GM12874 (cell line): ENCODE data around the gene OMP.

Source experiments
- TF ChIP-seq, protein P1 (sequence below): IDR thresholded peaks from 2 replicates; pipeline ENCODE4 v1.5.1; 2011; ENCODE audit warnings: low read depth, mild to moderate bottlenecking, control low read depth, low read length, moderate library complexity; ENCODE audit not compliant: insufficient read depth

OMP gene

DNA sequence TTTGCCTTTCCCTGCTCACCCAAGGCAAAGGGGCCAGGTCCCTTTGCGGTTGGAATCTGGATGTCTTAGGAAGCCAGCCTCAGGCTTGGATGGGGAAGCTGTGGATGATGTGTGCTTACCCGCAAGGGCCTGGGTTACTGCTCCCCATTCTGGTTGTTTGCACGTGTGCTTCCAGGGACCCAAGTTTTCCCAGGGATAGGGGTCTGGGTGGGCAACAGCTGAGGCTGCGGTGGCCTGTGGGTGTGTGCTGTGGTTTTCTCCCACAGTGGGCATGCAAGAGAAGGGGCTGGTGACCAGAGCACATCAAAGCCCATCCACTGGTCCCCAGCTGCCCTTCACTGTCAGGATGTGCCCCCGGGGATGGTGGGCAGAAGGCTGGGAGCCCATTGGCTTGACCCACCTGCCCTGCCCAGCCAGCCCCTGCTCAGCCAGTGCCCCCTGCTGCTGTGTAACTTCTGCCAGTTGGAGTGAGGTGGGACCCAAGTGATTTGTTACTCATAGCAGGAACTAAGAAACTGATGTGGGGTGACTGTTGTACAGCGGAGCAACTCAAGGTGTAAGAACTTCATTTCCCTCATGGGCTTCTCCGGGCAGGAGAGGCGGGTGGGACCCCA lies 32.6 kb upstream of the OMP start:
- TF ChIP-seq, protein P1, sequence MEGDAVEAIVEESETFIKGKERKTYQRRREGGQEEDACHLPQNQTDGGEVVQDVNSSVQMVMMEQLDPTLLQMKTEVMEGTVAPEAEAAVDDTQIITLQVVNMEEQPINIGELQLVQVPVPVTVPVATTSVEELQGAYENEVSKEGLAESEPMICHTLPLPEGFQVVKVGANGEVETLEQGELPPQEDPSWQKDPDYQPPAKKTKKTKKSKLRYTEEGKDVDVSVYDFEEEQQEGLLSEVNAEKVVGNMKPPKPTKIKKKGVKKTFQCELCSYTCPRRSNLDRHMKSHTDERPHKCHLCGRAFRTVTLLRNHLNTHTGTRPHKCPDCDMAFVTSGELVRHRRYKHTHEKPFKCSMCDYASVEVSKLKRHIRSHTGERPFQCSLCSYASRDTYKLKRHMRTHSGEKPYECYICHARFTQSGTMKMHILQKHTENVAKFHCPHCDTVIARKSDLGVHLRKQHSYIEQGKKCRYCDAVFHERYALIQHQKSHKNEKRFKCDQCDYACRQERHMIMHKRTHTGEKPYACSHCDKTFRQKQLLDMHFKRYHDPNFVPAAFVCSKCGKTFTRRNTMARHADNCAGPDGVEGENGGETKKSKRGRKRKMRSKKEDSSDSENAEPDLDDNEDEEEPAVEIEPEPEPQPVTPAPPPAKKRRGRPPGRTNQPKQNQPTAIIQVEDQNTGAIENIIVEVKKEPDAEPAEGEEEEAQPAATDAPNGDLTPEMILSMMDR = no peak

DNA sequence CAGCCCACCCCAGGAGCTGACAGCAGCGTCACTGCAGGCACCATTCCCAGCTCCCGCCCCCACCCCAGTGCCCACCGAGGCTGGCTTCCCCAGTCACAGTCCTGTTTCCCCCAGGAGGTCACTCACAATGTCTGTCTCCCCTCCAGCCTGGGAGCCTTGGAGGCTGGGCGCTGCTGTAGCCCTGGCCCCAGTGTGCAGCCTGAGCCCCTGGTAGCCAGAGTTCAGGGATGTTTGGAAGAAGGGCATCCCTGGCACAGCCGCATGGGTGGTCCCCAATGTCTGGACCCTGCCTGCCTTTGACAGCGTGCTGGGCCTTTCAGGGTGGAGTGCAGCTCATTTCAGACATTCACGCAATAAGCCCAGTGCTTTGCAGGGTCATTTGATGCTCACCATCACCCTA lies 31.6 kb upstream of the OMP start:
- TF ChIP-seq, protein P1 = no peak

DNA sequence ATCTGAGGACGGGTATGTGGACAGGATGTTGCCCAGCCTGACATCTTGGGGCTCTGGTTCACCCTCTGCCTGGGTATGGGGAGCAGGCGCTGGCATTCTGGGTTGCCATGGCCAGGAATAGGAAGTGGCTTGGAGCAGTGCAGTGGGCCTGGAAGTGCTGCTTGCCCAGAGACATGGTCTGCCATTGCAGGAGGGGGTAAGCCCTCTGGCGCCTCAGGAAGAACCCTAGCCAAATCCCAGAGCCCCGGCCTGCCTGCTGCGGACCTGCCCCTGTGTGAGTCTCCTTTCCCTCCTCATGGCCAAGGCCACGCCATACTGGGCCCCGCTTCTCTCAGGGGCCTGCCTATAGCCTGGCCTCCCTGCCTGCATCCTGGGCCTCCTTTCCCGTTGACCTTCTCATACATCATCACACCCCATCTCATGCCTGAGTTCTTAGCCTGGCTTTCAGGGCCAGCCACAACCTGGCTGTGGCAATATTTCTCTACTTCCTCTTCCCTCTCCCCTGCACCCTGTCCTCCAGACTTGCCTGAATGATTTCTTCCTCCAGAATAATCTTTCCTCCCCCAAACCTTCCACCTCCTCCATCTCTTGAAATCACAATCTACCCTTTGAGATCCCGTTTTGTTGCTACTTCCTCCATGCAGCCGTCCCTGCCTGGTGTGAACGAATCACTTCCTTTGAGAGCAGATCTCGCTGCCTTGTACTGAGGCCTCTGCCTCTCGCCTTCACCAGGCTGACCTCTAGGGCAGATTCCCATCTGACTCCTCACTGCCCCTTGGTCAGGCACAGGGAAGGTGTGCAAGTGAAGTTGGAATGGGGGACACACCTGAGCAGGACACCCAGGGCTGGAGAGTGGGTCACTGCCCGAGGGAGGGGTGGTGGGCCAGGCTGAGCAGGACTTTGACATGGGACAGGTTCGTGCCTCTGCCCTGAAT lies 30.7 kb upstream of the OMP start:
- TF ChIP-seq, protein P1 = no peak

DNA sequence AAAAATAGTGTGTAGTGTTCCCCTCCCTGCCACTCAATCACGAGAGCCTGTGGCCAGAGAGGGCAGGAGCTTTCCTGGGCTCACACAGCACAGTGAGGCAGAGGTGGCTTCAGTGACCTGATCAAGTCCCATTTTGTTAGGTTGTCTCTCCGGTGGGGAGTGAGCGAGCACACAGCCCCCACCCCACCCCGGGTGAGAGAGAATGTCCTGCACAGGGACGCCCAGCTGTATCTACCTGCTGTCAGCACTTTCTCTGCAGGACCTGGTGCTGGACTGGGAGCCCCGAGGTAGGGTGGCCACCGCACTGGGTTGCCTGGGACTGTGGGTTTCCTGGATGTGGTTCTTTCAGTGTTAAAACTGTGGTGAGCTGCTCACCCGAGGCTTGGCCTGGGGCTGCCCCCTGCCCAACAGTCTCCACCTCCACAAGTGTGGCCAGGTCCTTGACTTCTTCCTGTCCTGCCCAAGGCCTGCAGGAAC lies 29.8 kb upstream of the OMP start:
- TF ChIP-seq, protein P1 = no peak

DNA sequence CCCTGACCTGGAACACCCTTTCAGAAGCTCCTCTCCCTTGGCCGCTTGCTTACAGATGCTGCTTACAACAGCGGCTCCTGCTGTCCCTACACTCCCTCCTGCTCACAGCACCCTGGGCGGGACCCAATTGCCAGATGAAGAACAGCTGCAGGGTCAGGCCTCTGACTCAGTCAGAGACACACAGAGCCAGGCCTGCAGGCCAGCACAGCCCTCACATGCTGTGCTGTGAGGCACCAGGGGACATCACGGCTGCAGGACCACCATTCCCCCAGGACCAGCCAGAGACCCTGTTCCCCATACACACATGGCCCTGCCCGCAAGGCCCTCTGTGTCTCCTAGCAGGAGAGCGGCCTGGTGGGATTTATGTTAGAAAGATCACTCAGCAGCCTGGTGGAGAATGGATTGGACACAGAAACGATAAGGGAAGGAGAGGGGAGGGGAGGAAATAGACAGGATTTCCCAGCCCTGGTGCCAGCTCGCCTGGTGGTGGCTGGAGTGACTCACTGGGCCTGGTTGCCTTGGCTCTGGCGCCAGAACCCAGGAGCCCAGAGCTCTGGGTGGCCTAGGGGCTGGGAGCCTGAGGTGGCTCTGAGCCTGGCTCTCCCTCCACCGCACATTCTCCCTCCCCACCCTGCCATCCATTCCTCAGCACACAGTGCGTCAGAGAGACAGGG lies 29.2 kb upstream of the OMP start:
- TF ChIP-seq, protein P1 = no peak

DNA sequence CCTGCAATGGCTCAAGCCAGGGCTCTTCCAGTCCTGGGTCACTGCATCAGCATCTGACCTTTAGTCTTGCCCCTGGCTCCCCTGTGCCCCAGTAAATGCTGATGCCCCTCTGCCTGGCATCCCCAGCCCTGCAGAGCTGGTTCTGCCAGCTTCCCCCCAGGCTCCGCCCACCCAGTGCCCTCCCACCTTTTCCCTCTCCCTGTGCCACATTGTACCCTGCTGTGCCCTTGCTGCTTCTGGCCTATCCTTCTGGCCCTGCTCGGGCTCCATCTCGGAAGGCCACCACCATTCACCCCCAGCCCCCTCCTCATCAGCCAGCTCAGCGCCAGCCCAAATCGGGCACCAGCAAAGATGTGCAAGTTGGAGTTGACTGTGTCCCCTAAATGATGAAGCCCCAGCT lies 28.4 kb upstream of the OMP start:
- TF ChIP-seq, protein P1 = no peak

DNA sequence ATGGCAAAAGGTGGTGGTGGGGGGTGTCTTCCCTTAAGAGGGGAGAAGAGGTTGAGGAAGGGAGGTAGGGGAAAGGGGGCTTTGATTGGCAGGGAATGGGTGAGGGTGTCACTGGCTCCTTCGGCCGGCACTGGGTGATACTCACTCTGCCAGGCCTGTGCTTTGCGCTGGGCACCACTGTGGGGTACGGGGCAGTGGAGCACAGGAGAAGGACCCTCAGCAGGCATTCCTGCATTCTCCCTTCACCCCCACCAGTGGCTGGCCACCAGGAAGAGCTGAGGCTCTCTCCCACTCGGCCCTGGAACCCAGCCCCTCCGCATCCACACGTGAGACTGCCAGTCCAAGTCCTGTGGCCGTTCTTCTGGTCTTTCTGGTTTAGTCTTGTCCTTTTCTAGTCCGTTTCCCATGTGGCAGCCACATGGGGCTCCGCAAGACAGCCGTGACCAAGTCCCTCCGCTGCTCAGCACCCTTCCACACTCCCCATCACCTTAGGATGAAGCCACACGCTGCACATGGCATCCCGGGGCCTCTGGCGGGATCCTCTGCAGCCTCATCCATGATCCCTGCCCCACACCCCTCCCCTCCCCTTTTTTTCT lies 27.9 kb upstream of the OMP start:
- TF ChIP-seq, protein P1 = no peak
